Upper lobe of right lung (tissue), 1 donor: ENCODE data around the gene PLA2G5. TPM values are rescaled to one million over a fixed set of nuclear protein-coding genes. Genes with fewer than 3 reads are reported as not detected.

ENCODE experiments used
- ATAC-seq: fragments of 200-7000 bp; cut with Tn5 transposase; one replicate; pipeline ENCODE4 v1.9.1; 2020; ENCODE audit warnings: mild to moderate bottlenecking, moderate library complexity
- DNase-seq: peaks from one replicate; pipeline ENCODE4 v3.0.0-alpha.2; 2020
- H3K27ac ChIP-seq: fragments of 200-600 bp; one replicate; pipeline ENCODE4 v1.8.0; 2022
- H3K27me3 ChIP-seq: fragments of 200-600 bp; one replicate; pipeline ENCODE4 v1.8.0; 2022; ENCODE audit warnings: mild to moderate bottlenecking
- H3K36me3 ChIP-seq: fragments of 200-600 bp; one replicate; pipeline ENCODE4 v1.8.0; 2022
- H3K4me1 ChIP-seq: fragments of 200-600 bp; one replicate; pipeline ENCODE4 v1.8.0; 2022
- H3K4me3 ChIP-seq: fragments of 200-600 bp; one replicate; pipeline ENCODE4 v1.8.0; 2022; ENCODE audit warnings: mild to moderate bottlenecking
- H3K9me3 ChIP-seq: fragments of 200-600 bp; one replicate; pipeline ENCODE4 v1.8.0; 2022
- intact Hi-C: fragments of 100-400 bp; cut with DNase I; formaldehyde crosslinking; loops from one replicate; pipeline ENCODE4 v1.11.0; 2022
- total RNA-seq: library from RNA; stranded (reverse); fragmentation: NEBNext Ultra II Directional; extraction: Animal tissue kit (Norgen Biotek cat#: 25700); gene quantifications from one replicate; pipeline ENCODE4 v1.2.1, GENCODE V29; 2021
- TF ChIP-seq, protein P1 (sequence below): fragments of 200-600 bp; IDR thresholded peaks from one replicate; pipeline ENCODE4 v1.8.0; 2022; ENCODE audit warnings: antibody characterized with exemption
- donor health status: DM: no; HTN: yes; CAD: no; lungs with severe emphysema.

PLA2G5 gene
- total RNA-seq, 1 donor from 2014 or later, result 4.9 TPM

- TF ChIP-seq, protein P1, sequence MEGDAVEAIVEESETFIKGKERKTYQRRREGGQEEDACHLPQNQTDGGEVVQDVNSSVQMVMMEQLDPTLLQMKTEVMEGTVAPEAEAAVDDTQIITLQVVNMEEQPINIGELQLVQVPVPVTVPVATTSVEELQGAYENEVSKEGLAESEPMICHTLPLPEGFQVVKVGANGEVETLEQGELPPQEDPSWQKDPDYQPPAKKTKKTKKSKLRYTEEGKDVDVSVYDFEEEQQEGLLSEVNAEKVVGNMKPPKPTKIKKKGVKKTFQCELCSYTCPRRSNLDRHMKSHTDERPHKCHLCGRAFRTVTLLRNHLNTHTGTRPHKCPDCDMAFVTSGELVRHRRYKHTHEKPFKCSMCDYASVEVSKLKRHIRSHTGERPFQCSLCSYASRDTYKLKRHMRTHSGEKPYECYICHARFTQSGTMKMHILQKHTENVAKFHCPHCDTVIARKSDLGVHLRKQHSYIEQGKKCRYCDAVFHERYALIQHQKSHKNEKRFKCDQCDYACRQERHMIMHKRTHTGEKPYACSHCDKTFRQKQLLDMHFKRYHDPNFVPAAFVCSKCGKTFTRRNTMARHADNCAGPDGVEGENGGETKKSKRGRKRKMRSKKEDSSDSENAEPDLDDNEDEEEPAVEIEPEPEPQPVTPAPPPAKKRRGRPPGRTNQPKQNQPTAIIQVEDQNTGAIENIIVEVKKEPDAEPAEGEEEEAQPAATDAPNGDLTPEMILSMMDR, result peak; percentile 13
- Histone ChIP-seq H3K4me3 (no peak overlapping the region), H3K4me1 (no peaks in the 10 kb centered on the region), H3K9me3 (no peaks in the 10 kb centered on the region), H3K27ac (no peak overlapping the region), H3K36me3 (no peaks in the 10 kb centered on the region), H3K27me3 (no peaks in the 10 kb centered on the region)
- intact Hi-C loops, result no loop called here
- no peak for ATAC-seq
- no peak for DNase-seq
Measured at GRCh38 chr1:20087668-20088067, 17.7 kb downstream of the PLA2G5 start.

DNA sequence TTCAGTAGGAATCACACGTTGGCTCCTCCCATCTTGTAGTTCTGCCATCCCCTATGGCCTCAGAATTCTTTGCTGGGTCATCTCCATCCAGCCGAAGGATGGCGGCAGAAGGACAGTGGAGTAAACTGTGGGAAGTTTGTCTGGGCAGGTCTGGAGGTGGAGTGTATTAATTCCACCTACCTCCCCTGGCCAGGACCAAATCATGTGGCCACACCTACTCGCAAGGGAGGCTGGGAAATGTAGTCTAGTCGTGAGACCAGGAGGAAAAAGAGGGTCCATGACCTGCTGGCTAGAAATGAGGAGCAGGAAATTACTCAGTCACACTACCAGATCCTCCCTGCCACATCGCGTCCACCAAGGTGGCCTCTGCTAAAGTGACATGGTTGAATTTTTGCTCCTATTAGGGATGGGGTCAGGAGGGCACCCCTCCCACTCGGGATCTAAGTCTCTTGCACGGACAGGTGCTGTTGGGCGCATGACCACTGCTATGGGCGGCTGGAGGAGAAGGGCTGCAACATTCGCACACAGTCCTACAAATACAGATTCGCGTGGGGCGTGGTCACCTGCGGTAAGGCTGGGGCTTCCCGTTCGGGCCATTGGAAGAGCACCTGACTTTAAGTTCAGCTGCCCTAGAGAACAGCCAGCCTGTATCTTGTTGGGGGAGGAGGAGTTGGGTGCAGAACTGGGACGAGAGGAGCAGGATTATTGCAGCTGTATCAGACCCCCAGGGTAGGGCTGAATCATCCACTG lies 19.5 kb downstream of the PLA2G5 start:
- TF ChIP-seq, protein P1, result no peak
- Histone ChIP-seq H3K27ac (no peak overlapping the region), H3K4me3 (no peak overlapping the region), H3K9me3 (no peaks in the 10 kb centered on the region), H3K27me3 (no peaks in the 10 kb centered on the region), H3K4me1 (no peaks in the 10 kb centered on the region), H3K36me3 (no peaks in the 10 kb centered on the region)
- ATAC-seq, result no peak
- intact Hi-C loops, result no loop called here
- no peak for DNase-seq

DNA sequence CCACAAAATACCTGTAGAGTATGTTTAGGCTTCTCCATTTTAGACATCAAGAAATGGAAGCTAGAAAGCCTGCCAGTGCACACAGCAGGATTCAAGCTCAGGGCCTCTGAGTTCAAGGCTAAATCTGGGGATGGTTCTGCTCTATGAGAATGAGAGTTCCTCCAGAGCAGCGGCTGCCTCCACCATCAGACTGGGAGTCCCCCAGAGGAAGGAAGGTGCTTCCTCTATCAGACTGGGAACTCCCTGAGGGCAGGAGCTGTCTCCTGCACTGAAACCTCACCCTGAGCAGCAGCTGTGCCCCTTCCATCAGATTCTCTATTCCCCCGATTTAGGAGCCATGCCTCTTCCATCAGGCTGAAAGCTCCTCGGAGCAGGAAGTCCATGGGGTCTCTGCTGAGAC lies 20.1 kb downstream of the PLA2G5 start:
- H3K4me1 ChIP-seq, result no peaks in the 10 kb centered on the region
- no peaks in the 10 kb centered on the region for H3K36me3 ChIP-seq
- H3K4me3 ChIP-seq, result no peak overlapping the region
- H3K27ac ChIP-seq, result no peak overlapping the region
- DNase-seq, result no peak
- ATAC-seq, result no peak
- TF ChIP-seq, protein P1, result no peak
- H3K27me3 ChIP-seq, result no peaks in the 10 kb centered on the region
- intact Hi-C loops, result no loop called here
- no peaks in the 10 kb centered on the region for H3K9me3 ChIP-seq

GRCh38 chr1:20090641-20091040 lies 20.6 kb downstream of the PLA2G5 start:
- Histone ChIP-seq H3K27ac (no peak overlapping the region), H3K27me3 (no peaks in the 10 kb centered on the region), H3K9me3 (no peaks in the 10 kb centered on the region), H3K4me1 (no peaks in the 10 kb centered on the region), H3K36me3 (no peaks in the 10 kb centered on the region), H3K4me3 (no peak overlapping the region)
- intact Hi-C loops, result no loop called here
- ATAC-seq (no peak), DNase-seq (no peak)
- TF ChIP-seq, protein P1, result no peak

DNA sequence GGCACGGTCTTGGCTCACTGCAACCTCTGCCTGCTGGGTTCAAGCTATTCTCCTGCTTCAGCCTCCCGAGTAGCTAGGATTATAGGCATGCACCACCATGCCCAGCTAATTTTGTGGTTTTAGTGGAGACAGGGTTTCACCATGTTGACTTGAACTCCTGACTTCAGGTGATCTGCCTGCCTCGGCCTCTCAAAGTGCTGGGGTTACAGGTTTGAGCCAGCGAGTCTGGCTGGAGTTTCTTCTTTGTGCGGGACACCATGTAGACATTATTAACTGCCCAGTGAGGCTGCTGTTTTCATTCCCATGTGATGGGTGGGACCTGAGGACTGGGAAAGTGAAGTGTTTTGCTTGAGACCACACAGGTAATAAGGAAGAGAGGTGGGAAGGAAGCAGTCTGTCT lies 23.3 kb downstream of the PLA2G5 start:
- H3K27me3 ChIP-seq, result no peaks in the 10 kb centered on the region
- no peaks in the 10 kb centered on the region for H3K9me3 ChIP-seq
- H3K4me3 ChIP-seq, result no peak overlapping the region
- H3K4me1 ChIP-seq, result no peaks in the 10 kb centered on the region
- TF ChIP-seq, protein P1, result no peak
- no peak for ATAC-seq
- intact Hi-C loops, result no loop called here
- no peaks in the 10 kb centered on the region for H3K36me3 ChIP-seq
- peak overlapping the region; percentile 6 for H3K27ac ChIP-seq
- no peak for DNase-seq
